ENCODE data around the gene BCAS3. TPM values are rescaled to one million over a fixed set of nuclear protein-coding genes. Genes with fewer than 3 reads are reported as not detected.

BCAS3 gene
- total RNA-seq, 2 experiments from 2014 or later = 13.4 to 14.5 TPM

DNA sequence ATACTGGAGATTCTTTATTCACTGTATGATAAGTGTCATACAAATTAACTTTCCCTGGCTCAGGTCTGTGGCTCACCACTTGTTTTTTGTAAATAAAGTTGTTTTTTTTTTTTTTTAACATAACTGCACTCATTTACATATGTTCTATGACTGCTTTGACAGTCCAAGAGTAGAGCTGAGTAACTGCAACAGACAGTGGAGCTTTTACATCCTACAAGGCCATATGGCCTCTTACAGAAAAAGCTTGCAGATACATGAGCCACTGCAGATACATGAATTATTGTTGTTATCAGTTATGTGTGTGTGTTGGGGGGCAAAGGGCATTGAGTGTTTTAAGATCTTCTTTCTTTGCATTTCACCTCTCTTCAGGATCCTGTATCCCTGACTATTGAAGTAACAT is 311.7 kb downstream of the BCAS3 start:
- Histone ChIP-seq H3K79me2 (ENCODE audit: insufficient read depth, low read depth, low read length) (no peaks in the 10 kb centered on the region), H3K4me1 (ENCODE audit: insufficient read depth, low read length, poor library complexity, severe bottlenecking) (no peaks in the 10 kb centered on the region), H3K4me3 (ENCODE audit: low read depth, low read length, poor library complexity, severe bottlenecking) (no peak overlapping the region), H4K20me1 (ENCODE audit: insufficient read depth, low read length) (no peaks in the 10 kb centered on the region), H3K9me3 (ENCODE audit: low read length) (no peaks in the 10 kb centered on the region), H3K4me2 (ENCODE audit: low read length) (no peak overlapping the region), H3K9me2 (ENCODE audit: insufficient read depth, low read length) (no peaks in the 10 kb centered on the region), H3K27ac (ENCODE audit: low read depth, low read length, poor library complexity, severe bottlenecking) (no peak overlapping the region), H2AFZ (ENCODE audit: low read length) (no peak overlapping the region), H3K36me3 (ENCODE audit: insufficient read depth, low read length) (no peaks in the 10 kb centered on the region)
- no TSS peak for BruUV-seq (replicated peaks)
- CTCF ChIA-PET (ENCODE audit: unreplicated experiment) = no interaction called here
- no peak for TF ChIP-seq EZH2phosphoT487 (IDR thresholded peaks at IDR 0.05; ENCODE audit: borderline replicate concordance, low read depth, low read length)
- TF ChIP-seq, protein P1, sequence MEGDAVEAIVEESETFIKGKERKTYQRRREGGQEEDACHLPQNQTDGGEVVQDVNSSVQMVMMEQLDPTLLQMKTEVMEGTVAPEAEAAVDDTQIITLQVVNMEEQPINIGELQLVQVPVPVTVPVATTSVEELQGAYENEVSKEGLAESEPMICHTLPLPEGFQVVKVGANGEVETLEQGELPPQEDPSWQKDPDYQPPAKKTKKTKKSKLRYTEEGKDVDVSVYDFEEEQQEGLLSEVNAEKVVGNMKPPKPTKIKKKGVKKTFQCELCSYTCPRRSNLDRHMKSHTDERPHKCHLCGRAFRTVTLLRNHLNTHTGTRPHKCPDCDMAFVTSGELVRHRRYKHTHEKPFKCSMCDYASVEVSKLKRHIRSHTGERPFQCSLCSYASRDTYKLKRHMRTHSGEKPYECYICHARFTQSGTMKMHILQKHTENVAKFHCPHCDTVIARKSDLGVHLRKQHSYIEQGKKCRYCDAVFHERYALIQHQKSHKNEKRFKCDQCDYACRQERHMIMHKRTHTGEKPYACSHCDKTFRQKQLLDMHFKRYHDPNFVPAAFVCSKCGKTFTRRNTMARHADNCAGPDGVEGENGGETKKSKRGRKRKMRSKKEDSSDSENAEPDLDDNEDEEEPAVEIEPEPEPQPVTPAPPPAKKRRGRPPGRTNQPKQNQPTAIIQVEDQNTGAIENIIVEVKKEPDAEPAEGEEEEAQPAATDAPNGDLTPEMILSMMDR (conservative IDR thresholded peaks at IDR 0.05; ENCODE audit: low read length) = no peak
- no peak for DNase-seq (ENCODE audit: low spot score)
- intact Hi-C loops (cut with micrococcal nuclease; ENCODE audit: unreplicated experiment) = no loop called here
- POLR2A ChIA-PET = interaction anchor here (0.7 kb wide), 1 partner anchor 357 kb away, joined by 3 read pairs; no protein-coding TSS in a partner anchor

DNA sequence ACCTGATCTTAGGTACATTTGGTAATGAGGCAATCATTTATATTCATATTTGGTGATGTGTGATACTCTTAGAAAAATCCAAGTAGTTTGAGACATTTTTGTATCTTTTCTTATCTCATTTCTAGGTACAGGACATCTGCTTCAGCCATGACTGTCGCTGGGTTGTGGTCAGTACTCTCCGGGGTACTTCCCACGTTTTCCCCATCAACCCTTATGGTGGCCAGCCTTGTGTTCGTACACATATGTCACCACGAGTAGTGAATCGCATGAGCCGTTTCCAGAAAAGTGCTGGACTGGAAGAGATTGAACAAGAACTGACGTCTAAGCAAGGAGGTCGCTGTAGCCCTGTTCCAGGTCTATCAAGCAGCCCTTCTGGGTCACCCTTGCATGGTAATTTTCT is 312.2 kb downstream of the BCAS3 start:
- POLR2A ChIA-PET = no interaction called here

DNA sequence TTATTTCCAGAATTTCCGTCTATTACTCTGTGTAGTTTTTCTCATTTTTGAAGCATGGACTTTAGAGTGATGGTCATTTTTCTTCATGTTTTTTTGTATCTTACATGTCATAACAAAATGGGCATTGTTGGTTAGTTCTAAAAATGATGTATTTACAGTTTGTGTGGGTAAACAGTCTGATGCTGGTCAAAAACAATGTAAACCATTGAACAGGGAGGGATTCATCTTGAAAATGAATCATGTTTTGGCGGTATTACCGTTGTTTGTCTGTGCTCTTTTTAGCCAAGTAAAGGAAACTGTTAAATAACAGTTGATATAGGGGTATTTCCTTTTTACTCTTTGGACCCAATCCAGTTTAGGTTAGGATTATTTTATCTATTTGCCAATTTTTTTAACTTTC is 315.8 kb downstream of the BCAS3 start:
- no peaks in the 10 kb centered on the region for H4K20me1 ChIP-seq (ENCODE audit: insufficient read depth, low read length)
- no peak for TF ChIP-seq EZH2phosphoT487 (IDR thresholded peaks at IDR 0.05; ENCODE audit: borderline replicate concordance, low read depth, low read length)
- TF ChIP-seq, protein P1 (conservative IDR thresholded peaks at IDR 0.05; ENCODE audit: low read length) = no peak
- no peak overlapping the region for H3K4me3 ChIP-seq (ENCODE audit: low read depth, low read length, poor library complexity, severe bottlenecking)
- no peaks in the 10 kb centered on the region for H3K36me3 ChIP-seq (ENCODE audit: insufficient read depth, low read length)
- H3K4me1 ChIP-seq (ENCODE audit: insufficient read depth, low read length, poor library complexity, severe bottlenecking) = no peaks in the 10 kb centered on the region
- intact Hi-C loops (cut with micrococcal nuclease; ENCODE audit: unreplicated experiment) = no loop called here
- H3K9me2 ChIP-seq (ENCODE audit: insufficient read depth, low read length) = no peaks in the 10 kb centered on the region
- DNase-seq (ENCODE audit: low spot score) = no peak
- H3K79me2 ChIP-seq (ENCODE audit: insufficient read depth, low read depth, low read length) = no peaks in the 10 kb centered on the region
- no peak overlapping the region for H2AFZ ChIP-seq (ENCODE audit: low read length)
- no peaks in the 10 kb centered on the region for H3K9me3 ChIP-seq (ENCODE audit: low read length)
- no peak overlapping the region for H3K27ac ChIP-seq (ENCODE audit: low read depth, low read length, poor library complexity, severe bottlenecking)
- CTCF ChIA-PET (ENCODE audit: unreplicated experiment) = no interaction called here
- H3K4me2 ChIP-seq (ENCODE audit: low read length) = no peak overlapping the region
- no TSS peak for BruUV-seq (replicated peaks)
- POLR2A ChIA-PET = interaction anchor here (0.5 kb wide), 1 partner anchor 1268 kb away, joined by 3 read pairs; no protein-coding TSS in a partner anchor

More for the DNA sequence above, 312.2 kb downstream of the BCAS3 start:
- Histone ChIP-seq H4K20me1 (ENCODE audit: insufficient read depth, low read length) (no peaks in the 10 kb centered on the region), H3K79me2 (ENCODE audit: insufficient read depth, low read depth, low read length) (no peaks in the 10 kb centered on the region), H2AFZ (ENCODE audit: low read length) (no peak overlapping the region), H3K9me2 (ENCODE audit: insufficient read depth, low read length) (no peaks in the 10 kb centered on the region), H3K36me3 (ENCODE audit: insufficient read depth, low read length) (no peaks in the 10 kb centered on the region), H3K4me2 (ENCODE audit: low read length) (no peak overlapping the region), H3K27ac (ENCODE audit: low read depth, low read length, poor library complexity, severe bottlenecking) (no peak overlapping the region), H3K9me3 (ENCODE audit: low read length) (no peaks in the 10 kb centered on the region), H3K4me1 (ENCODE audit: insufficient read depth, low read length, poor library complexity, severe bottlenecking) (no peaks in the 10 kb centered on the region), H3K4me3 (ENCODE audit: low read depth, low read length, poor library complexity, severe bottlenecking) (no peak overlapping the region)
- BruUV-seq (replicated peaks) = no TSS peak
- DNase-seq (ENCODE audit: low spot score) = no peak
- CTCF ChIA-PET (ENCODE audit: unreplicated experiment) = no interaction called here
- TF ChIP-seq, protein P1 (conservative IDR thresholded peaks at IDR 0.05; ENCODE audit: low read length) = no peak
- TF ChIP-seq EZH2phosphoT487 (IDR thresholded peaks at IDR 0.05; ENCODE audit: borderline replicate concordance, low read depth, low read length) = no peak
- intact Hi-C loops (cut with micrococcal nuclease; ENCODE audit: unreplicated experiment) = no loop called here
